MCF 10A (cell line): ENCODE results near the gene SGK2. TPM values are rescaled to one million over a fixed set of nuclear protein-coding genes. Genes with fewer than 3 reads are reported as not detected.

Source experiments
- BruUV-seq: library from RNA; stranded (reverse); fragments of 400-500 nt; replicated peaks from 2 replicates; lab custom pipeline; 2021; lab: Mats Ljungman, UMichigan
- CTCF ChIA-PET: fragments of 300-600 bp; sonication (Branson Sonifier 250); formaldehyde crosslinking; extraction: SDS; loops from one replicate; lab custom pipeline; 2021; ENCODE audit warnings: antibody characterized with exemption, inconsistent platforms; lab: Yijun Ruan, JAX
- POLR2A ChIA-PET: fragments of 300-600, 350-650 bp; sonication (Branson Sonifier 250); formaldehyde crosslinking; extraction: SDS; loops from one replicate; lab custom pipeline; 2020; ENCODE audit warnings: antibody characterized with exemption, inconsistent platforms; lab: Yijun Ruan, JAX
- DNase-seq: peaks from one replicate; pipeline ENCODE4 v3.0.0-alpha.2; 2018; ENCODE audit not compliant: unreplicated experiment
- H3K27ac Mint-ChIP-seq: one replicate; pipeline ENCODE4 v1.8.0; 2022; ENCODE audit warnings: mild to moderate bottlenecking, low read depth, mixed read lengths; ENCODE audit not compliant: unreplicated experiment
- H3K27me3 Mint-ChIP-seq: one replicate; pipeline ENCODE4 v1.8.0; 2022; ENCODE audit warnings: mixed read lengths; ENCODE audit not compliant: insufficient read depth, unreplicated experiment
- H3K36me3 Mint-ChIP-seq: one replicate; pipeline ENCODE4 v1.8.0; 2022; ENCODE audit warnings: mild to moderate bottlenecking, moderate library complexity, mixed read lengths; ENCODE audit not compliant: insufficient read depth, unreplicated experiment
- H3K4me1 Mint-ChIP-seq: one replicate; pipeline ENCODE4 v1.8.0; 2022; ENCODE audit warnings: mixed read lengths; ENCODE audit not compliant: insufficient read depth, unreplicated experiment
- H3K4me3 Mint-ChIP-seq: one replicate; pipeline ENCODE4 v1.8.0; 2022; ENCODE audit warnings: mild to moderate bottlenecking, moderate library complexity, mixed read lengths; ENCODE audit not compliant: unreplicated experiment
- H3K9me3 Mint-ChIP-seq: one replicate; pipeline ENCODE4 v1.8.0; 2022; ENCODE audit warnings: mixed read lengths; ENCODE audit not compliant: unreplicated experiment
- intact Hi-C: fragments of 100-400 bp; cut with micrococcal nuclease; formaldehyde crosslinking; loops from 2 replicates; pipeline ENCODE4 v1.14.1; 2022
- total RNA-seq: library from RNA; stranded (reverse); gene quantifications from 2 replicates; pipeline ENCODE4 v1.2.3, GENCODE V29; 2022
- TF ChIP-seq, protein P1 (sequence below): fragments of 200-600 bp; IDR thresholded peaks from one replicate; pipeline ENCODE4 v1.8.0; 2022; ENCODE audit warnings: antibody characterized with exemption, mild to moderate bottlenecking; ENCODE audit not compliant: unreplicated experiment

SGK2 gene
- total RNA-seq, 1 experiment from 2014 or later: 0.33 TPM

DNA sequence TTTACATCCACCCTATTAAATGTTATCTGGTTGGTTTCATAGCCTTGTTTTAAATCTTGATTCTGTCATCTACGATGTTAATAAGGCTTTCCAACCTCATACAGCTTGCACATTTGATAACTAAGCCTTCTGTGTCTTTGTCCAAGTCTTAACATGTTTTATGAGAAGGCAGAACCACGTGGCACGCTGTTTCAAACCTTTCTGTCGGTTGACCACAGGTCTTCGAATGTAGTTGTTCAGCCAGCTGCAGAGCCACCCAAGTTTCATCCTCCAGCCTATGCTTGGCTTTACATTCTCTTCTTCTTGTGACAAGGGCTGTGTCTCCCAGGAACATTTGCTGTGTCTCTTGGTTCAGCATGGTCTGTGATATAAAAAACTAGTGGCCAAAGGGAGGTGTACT is 15.7 kb upstream of the SGK2 start:
- no TSS peak for BruUV-seq

DNA sequence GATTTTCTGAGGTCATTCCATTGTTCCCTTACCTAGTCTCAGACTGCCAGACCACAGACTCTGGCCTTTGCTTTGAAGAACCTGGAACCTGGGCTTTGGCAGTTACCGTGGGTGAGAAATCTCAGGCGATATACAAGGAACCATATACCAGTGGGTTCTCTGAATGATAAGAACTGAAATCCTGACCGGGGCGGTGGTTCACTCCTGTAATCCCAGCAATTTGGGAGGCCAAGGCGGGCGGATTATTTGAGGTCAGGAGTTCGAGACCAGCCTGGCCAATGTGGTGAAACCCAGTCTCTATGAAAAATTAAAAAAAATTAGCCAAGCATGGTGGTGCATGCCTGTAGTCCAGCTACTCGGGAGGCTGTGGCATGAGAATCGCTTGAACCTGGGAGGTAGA is 14.3 kb upstream of the SGK2 start:
- peaks cover 7% of the 10 kb centered on the region for H3K36me3 Mint-ChIP-seq
- H3K27ac Mint-ChIP-seq: no peak overlapping the region
- ChIA-PET CTCF (interaction anchor here (0.7 kb wide), 2 partner anchors 126 to 647 kb away, joined by 3 read pairs; no protein-coding TSS in a partner anchor), POLR2A (no interaction called here)
- H3K4me3 Mint-ChIP-seq: no peak overlapping the region
- DNase-seq: no peak
- no peaks in the 10 kb centered on the region for H3K27me3 Mint-ChIP-seq
- intact Hi-C loops: no loop called here
- TF ChIP-seq, protein P1, sequence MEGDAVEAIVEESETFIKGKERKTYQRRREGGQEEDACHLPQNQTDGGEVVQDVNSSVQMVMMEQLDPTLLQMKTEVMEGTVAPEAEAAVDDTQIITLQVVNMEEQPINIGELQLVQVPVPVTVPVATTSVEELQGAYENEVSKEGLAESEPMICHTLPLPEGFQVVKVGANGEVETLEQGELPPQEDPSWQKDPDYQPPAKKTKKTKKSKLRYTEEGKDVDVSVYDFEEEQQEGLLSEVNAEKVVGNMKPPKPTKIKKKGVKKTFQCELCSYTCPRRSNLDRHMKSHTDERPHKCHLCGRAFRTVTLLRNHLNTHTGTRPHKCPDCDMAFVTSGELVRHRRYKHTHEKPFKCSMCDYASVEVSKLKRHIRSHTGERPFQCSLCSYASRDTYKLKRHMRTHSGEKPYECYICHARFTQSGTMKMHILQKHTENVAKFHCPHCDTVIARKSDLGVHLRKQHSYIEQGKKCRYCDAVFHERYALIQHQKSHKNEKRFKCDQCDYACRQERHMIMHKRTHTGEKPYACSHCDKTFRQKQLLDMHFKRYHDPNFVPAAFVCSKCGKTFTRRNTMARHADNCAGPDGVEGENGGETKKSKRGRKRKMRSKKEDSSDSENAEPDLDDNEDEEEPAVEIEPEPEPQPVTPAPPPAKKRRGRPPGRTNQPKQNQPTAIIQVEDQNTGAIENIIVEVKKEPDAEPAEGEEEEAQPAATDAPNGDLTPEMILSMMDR: no peak
- no peaks in the 10 kb centered on the region for H3K4me1 Mint-ChIP-seq
- peaks cover 22% of the 10 kb centered on the region for H3K9me3 Mint-ChIP-seq
- BruUV-seq: no TSS peak

More for the DNA sequence above, 15.7 kb upstream of the SGK2 start:
- ChIA-PET POLR2A (interaction anchor here (0.6 to 1.0 kb wide), 4 partner anchors 27 to 166 kb away, joined by 3 to 4 read pairs (median 4); no protein-coding TSS in a partner anchor), CTCF (interaction anchor here (0.6 to 1.1 kb wide), 6 partner anchors 13 to 206 kb away, joined by 3 to 6 read pairs (median 4); no protein-coding TSS in a partner anchor)
- DNase-seq: no peak
- H3K27me3 Mint-ChIP-seq: no peaks in the 10 kb centered on the region
- no peak overlapping the region for H3K27ac Mint-ChIP-seq
- intact Hi-C loops: no loop called here
- TF ChIP-seq, protein P1: no peak
- H3K9me3 Mint-ChIP-seq: peaks cover 18% of the 10 kb centered on the region
- no peak overlapping the region for H3K4me3 Mint-ChIP-seq
- H3K36me3 Mint-ChIP-seq: peaks cover 7% of the 10 kb centered on the region
- peaks cover 5% of the 10 kb centered on the region for H3K4me1 Mint-ChIP-seq

DNA sequence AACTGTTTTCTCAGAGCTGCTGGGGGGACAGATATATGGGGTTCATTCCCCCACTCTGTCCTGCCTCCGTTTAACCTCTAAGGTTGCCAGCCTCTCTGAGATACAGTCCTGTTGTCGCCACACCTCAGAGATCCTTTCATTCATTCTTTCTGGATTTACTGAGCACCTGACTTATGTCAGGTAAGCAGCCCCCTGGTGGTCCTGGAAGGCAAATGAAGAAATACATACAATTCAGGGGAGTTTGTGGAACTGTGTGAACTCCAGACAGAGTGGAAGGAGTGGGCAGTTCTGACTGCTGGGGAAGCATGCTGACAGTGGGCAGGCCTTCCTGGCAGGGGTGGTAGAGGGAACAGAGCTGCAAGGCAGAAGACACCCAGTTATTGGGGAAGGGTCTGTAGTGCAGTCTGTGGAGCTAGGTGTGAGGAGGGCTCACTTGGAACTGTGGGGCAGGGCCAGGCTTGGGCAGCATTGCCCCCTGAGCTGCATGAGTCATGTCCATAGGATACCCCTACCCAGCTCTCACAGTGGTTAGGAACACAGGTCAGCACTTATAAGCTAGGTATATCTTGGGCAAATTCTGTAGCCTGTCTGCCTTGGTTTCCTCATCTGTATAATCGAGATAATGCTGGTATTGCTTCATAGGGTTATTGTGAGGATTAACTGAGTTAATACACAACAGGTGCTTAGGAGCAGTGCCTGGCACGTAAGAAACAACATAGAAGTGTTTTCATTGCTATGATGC is 12.8 kb upstream of the SGK2 start:
- Mint-ChIP-seq H3K27me3 (no peaks in the 10 kb centered on the region), H3K36me3 (peaks cover 7% of the 10 kb centered on the region), H3K4me1 (no peaks in the 10 kb centered on the region), H3K27ac (no peak overlapping the region), H3K9me3 (peaks cover 22% of the 10 kb centered on the region), H3K4me3 (no peak overlapping the region)
- BruUV-seq: no TSS peak
- TF ChIP-seq, protein P1: no peak
- DNase-seq: no peak
- POLR2A ChIA-PET: interaction anchor here (1.2 kb wide), 1 partner anchor 8 kb away, joined by 4 read pairs; no protein-coding TSS in a partner anchor
- CTCF ChIA-PET: interaction anchor here (0.6 to 1.9 kb wide), 5 partner anchors 8 to 572 kb away, joined by 3 to 10 read pairs (median 4); no protein-coding TSS in a partner anchor
- intact Hi-C loops: no loop called here

DNA sequence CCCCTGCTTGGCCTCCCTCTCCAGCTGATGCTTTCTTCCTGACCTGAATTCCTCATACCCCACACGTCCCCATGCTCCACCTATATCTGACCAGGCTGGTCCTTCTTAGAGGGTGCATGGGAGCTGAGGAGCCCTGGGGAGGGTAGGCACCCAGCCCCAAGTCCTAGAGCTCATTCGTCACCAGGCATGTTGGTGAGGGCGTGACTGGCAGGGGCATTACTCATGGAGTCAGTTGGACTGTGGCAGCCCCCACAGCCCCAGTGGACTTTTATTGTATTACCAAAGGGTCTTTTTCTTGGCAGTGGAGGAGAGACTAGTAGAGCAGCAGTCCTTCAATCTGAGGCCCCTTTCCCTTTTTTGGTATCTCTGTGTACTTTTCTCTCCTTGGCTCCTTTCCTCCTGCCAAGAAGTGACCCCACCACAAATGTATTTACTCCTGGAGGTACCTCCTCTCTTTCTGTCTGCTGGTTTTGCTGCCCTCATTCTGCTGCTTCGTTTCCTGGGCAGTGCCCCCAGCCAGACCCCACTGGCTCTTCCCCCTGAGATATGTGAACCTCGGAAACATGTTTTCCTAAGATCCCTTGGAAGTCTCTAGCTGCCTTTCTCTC is 10.4 kb upstream of the SGK2 start:
- Mint-ChIP-seq H3K4me1 (no peaks in the 10 kb centered on the region), H3K9me3 (peaks cover 22% of the 10 kb centered on the region), H3K27me3 (no peaks in the 10 kb centered on the region), H3K4me3 (no peak overlapping the region), H3K36me3 (no peaks in the 10 kb centered on the region), H3K27ac (no peak overlapping the region)
- ChIA-PET POLR2A (no interaction called here), CTCF (interaction anchor here (5.6 kb wide), 1 partner anchor 10 kb away, joined by 54 read pairs; no protein-coding TSS in a partner anchor)
- TF ChIP-seq, protein P1: no peak
- no peak for DNase-seq
- intact Hi-C loops: no loop called here
- no TSS peak for BruUV-seq
